Endothelial cell of umbilical vein (primary cell): ENCODE results near the gene SLC16A8. TPM values are rescaled to one million over a fixed set of nuclear protein-coding genes. Genes with fewer than 3 reads are reported as not detected.

Source experiments
- BruUV-seq: library from RNA; stranded (reverse); fragments of 400-500 nt; replicated peaks from 2 replicates; lab custom pipeline; 2021; lab: Mats Ljungman, UMichigan
- CTCF ChIA-PET: fragments of 300-600, 350-600 bp; sonication (Branson Sonifier 250); formaldehyde crosslinking; loops from one replicate; lab custom pipeline; 2021; ENCODE audit warnings: antibody characterized with exemption, inconsistent platforms; lab: Charles Lee
- POLR2A ChIA-PET: fragments of 300-600, 350-600 bp; sonication (Branson Sonifier 250); formaldehyde crosslinking; loops from one replicate; lab custom pipeline; 2021; ENCODE audit warnings: antibody characterized with exemption, inconsistent platforms; lab: Charles Lee
- DNase-seq: peaks from one replicate; pipeline ENCODE4 v3.0.0-alpha.2; 2011; ENCODE audit warnings: low read depth, low spot score
- FAIRE-seq: peaks from 2 replicates; lab custom pipeline; 2011; peaks lifted over from hg19 to GRCh38; lab: Jason Lieb, UNC
- H2AFZ ChIP-seq: 2 replicates; pipeline ENCODE4 v1.6.0; 2012; ENCODE audit warnings: low read depth, low read length, control low read depth, inconsistent platforms
- H3K27ac ChIP-seq: 2 replicates; pipeline ENCODE4 v1.5.1; 2011; ENCODE audit warnings: low read depth, mild to moderate bottlenecking, control low read depth, low read length, moderate library complexity; ENCODE audit not compliant: insufficient read depth
- H3K27me3 ChIP-seq, 2 experiments: 2 replicates each; pipeline versions ENCODE4 v1.6.0 to v1.6.1; 2011; ENCODE audit warnings: low read length in 2 of 2, mixed read lengths in 1 of 2; ENCODE audit not compliant: control insufficient read depth in 2 of 2, insufficient read depth in 2 of 2
- H3K36me3 ChIP-seq, 2 experiments: 2 replicates in 1 of 2; 3 replicates in 1 of 2; pipeline ENCODE4 v1.5.1; 2011; ENCODE audit warnings: low read length in 2 of 2, mild to moderate bottlenecking in 1 of 2, moderate library complexity in 1 of 2; ENCODE audit not compliant: control insufficient read depth in 2 of 2, insufficient read depth in 2 of 2; ENCODE audit errors: extremely low read depth in 1 of 2
- H3K4me1 ChIP-seq: 3 replicates; pipeline ENCODE4 v1.5.1; 2011; ENCODE audit warnings: mild to moderate bottlenecking, low read length; ENCODE audit not compliant: control insufficient read depth, insufficient read depth; ENCODE audit errors: extremely low read depth
- H3K4me2 ChIP-seq: 2 replicates; pipeline ENCODE4 v1.6.1; 2011; ENCODE audit warnings: low read length, control low read depth, mixed read lengths; ENCODE audit not compliant: insufficient read depth
- H3K4me3 ChIP-seq, 3 experiments: fragments of 200-600 bp in 1 of 3; sonication (generic), shearing (Covaris generic) in 1 of 3; replicated peaks in 1 of 3; 2 replicates each; pipeline ENCODE4 v1.5.1; 2011 to 2016; ENCODE audit warnings: control low read depth in 3 of 3, low read length in 3 of 3, mild to moderate bottlenecking in 2 of 3, inconsistent platforms in 1 of 3, low read depth in 1 of 3, moderate library complexity in 1 of 3; ENCODE audit not compliant: insufficient read depth in 1 of 3
- H3K79me2 ChIP-seq: 2 replicates; pipeline ENCODE4 v1.6.0; 2012; ENCODE audit warnings: low read length, inconsistent platforms; ENCODE audit not compliant: control insufficient read depth, insufficient read depth
- H3K9ac ChIP-seq: replicated peaks from 2 replicates; pipeline ENCODE3; 2011; ENCODE audit warnings: low read length, control low read depth; ENCODE audit not compliant: insufficient read depth; ENCODE audit errors: extremely low read depth
- H3K9me1 ChIP-seq: replicated peaks from 3 replicates; pipeline ENCODE4 v1.6.0; 2011; ENCODE audit warnings: mild to moderate bottlenecking, low read length; ENCODE audit not compliant: control insufficient read depth, insufficient read depth; ENCODE audit errors: extremely low read depth
- H3K9me3 ChIP-seq: replicated peaks from 2 replicates; pipeline ENCODE4 v1.5.1; 2012; ENCODE audit warnings: low read length, inconsistent platforms; ENCODE audit not compliant: control insufficient read depth, insufficient read depth
- H4K20me1 ChIP-seq: replicated peaks from 2 replicates; pipeline ENCODE3; 2011; ENCODE audit warnings: mild to moderate bottlenecking, low read length; ENCODE audit not compliant: control insufficient read depth, insufficient read depth; ENCODE audit errors: extremely low read depth
- CTCF ChIP-seq, 2 donors: IDR thresholded peaks; 1 replicate in 1 of 2; 2 replicates in 1 of 2; pipeline ENCODE4 v1.5.1; 2011; ENCODE audit warnings: low read length in 2 of 2, mild to moderate bottlenecking in 2 of 2, moderate library complexity in 2 of 2, control low read depth in 1 of 2, inconsistent platforms in 1 of 2, low read depth in 1 of 2; ENCODE audit not compliant: insufficient read depth in 1 of 2; ENCODE audit errors: extremely low read depth in 1 of 2
- EZH2 ChIP-seq: IDR thresholded peaks from 2 replicates; pipeline ENCODE4 v1.6.1; 2012; ENCODE audit warnings: borderline replicate concordance, low read depth, mild to moderate bottlenecking, moderate library complexity, low read length, inconsistent platforms; ENCODE audit not compliant: severe bottlenecking
- FOS ChIP-seq: IDR thresholded peaks from 2 replicates; pipeline ENCODE4 v1.6.1; 2011; ENCODE audit warnings: mild to moderate bottlenecking, low read length, moderate library complexity, borderline replicate concordance; ENCODE audit not compliant: insufficient read depth
- GATA2 ChIP-seq: IDR thresholded peaks from 2 replicates; pipeline ENCODE4 v1.7.0; 2011; ENCODE audit warnings: low read depth, mild to moderate bottlenecking, moderate library complexity, mixed read lengths, low read length; ENCODE audit not compliant: insufficient read length, insufficient read depth
- JUN ChIP-seq: IDR thresholded peaks from 2 replicates; pipeline ENCODE4 v1.6.1; 2011; ENCODE audit warnings: borderline replicate concordance, low read depth; ENCODE audit not compliant: insufficient read length, insufficient read depth
- MAX ChIP-seq: IDR thresholded peaks from 2 replicates; pipeline ENCODE4 v1.6.1; 2011; ENCODE audit not compliant: insufficient read depth, insufficient read length
- MYC ChIP-seq: IDR thresholded peaks from one replicate; pipeline ENCODE4 v1.6.1; 2011; ENCODE audit warnings: mild to moderate bottlenecking, low read depth, low read length
- POLR2A ChIP-seq: IDR thresholded peaks from 2 replicates; pipeline ENCODE4 v1.6.1; 2012; ENCODE audit warnings: low read depth, mild to moderate bottlenecking, control low read depth, low read length
- POLR2AphosphoS5 ChIP-seq: IDR thresholded peaks from 2 replicates; pipeline ENCODE4 v1.6.1; 2012; ENCODE audit warnings: low read depth, mild to moderate bottlenecking, control low read depth, low read length, moderate library complexity; ENCODE audit not compliant: insufficient read depth
- dilution Hi-C: fragments of 300-500 bp; cut with MboI; formaldehyde crosslinking; loops from one replicate; pipeline ENCODE4 v1.15.0; 2019; ENCODE audit warnings: low sequenced_read_pairs; ENCODE audit not compliant: extremely low pct_ligation_motif_present
- intact Hi-C: fragments of 100-400 bp; cut with micrococcal nuclease; formaldehyde crosslinking; loops from one replicate; pipeline ENCODE4 v1.10.0; 2022
- polyA plus RNA-seq, 4 experiments: library from polyadenylated mRNA; depleted of rRNA in 3 of 4; stranded (reverse) in 3 of 4; unstranded in 1 of 4; fragments of >200 nt; gene quantifications; 2 replicates each; pipeline versions ENCODE4 v1.2.1 to v1.2.3, GENCODE V29; 2011 to 2012; ENCODE audit warnings: missing spikeins in 1 of 4
- total RNA-seq: library from RNA; stranded (reverse); gene quantifications from 2 replicates; pipeline ENCODE4 v1.2.3, GENCODE V29; 2021

SLC16A8 gene
- total and polyA plus RNA-seq, 2 donors (not counting 3 experiments of a cell fraction or from before 2014, with no cell fraction given): 0.14 TPM; not detected in 1

GRCh38 chr22:38071421-38072321 is 12.3 kb downstream of the SLC16A8 start:
- Histone ChIP-seq H3K27ac (no peak overlapping the region), H3K27me3 (no peaks in the 10 kb centered on the region), H3K79me2 (no peaks in the 10 kb centered on the region), H3K4me1 (no peaks in the 10 kb centered on the region), H3K9me1 (no peaks in the 10 kb centered on the region), H2AFZ (no peak overlapping the region), H3K9me3 (no peaks in the 10 kb centered on the region), H3K36me3 (peaks cover 0 to 9% of the 10 kb centered on the region in 2 experiments), H4K20me1 (no peaks in the 10 kb centered on the region), H3K9ac (no peak overlapping the region), H3K4me3 (no peak overlapping the region), H3K4me2 (no peak overlapping the region)
- TF ChIP-seq POLR2A: no peak
- TF ChIP-seq JUN: no peak
- TF ChIP-seq POLR2AphosphoS5: no peak
- TF ChIP-seq EZH2: no peak
- no peak for TF ChIP-seq MAX
- TF ChIP-seq FOS: no peak
- no peak for TF ChIP-seq CTCF (IDR thresholded peaks at IDR 0.05; ENCODE audit: extremely low read depth in 1 of 2, insufficient read depth in 1 of 2, low read depth in 1 of 2, low read length in 2 of 2)
- TF ChIP-seq MYC: no peak
- TF ChIP-seq GATA2: no peak
- dilution Hi-C loops (no loop called here), intact Hi-C loops (no loop called here)
- CTCF ChIA-PET: interaction anchor here (0.7 to 0.8 kb wide), 2 partner anchors 19 to 327 kb away, joined by 3 read pairs; no protein-coding TSS in a partner anchor
- POLR2A ChIA-PET: no interaction called here
- FAIRE-seq (peak; percentile 26), DNase-seq (no peak)
- BruUV-seq: no TSS peak
